Spinal cord (tissue), 10 donors: Measurements from ENCODE around the gene LARP1. TPM values are rescaled to one million over a fixed set of nuclear protein-coding genes. Genes with fewer than 3 reads are reported as not detected.

Experiments
- DNase-seq, 6 donors: peaks; one replicate each; pipeline versions ENCODE4 v3.0.0 to v3.0.0-alpha.2; 2013 to 2015; ENCODE audit warnings: low spot score in 6 of 6, low read depth in 4 of 6
- H3K27ac ChIP-seq: one replicate; pipeline ENCODE4 v1.5.1; 2013; ENCODE audit warnings: low read depth, low read length, control low read depth
- H3K27me3 ChIP-seq: one replicate; pipeline ENCODE4 v1.6.1; 2013; ENCODE audit warnings: low read length; ENCODE audit not compliant: control insufficient read depth, insufficient read depth
- H3K36me3 ChIP-seq: one replicate; pipeline ENCODE4 v1.6.1; 2013; ENCODE audit warnings: low read length; ENCODE audit not compliant: control insufficient read depth, insufficient read depth
- H3K4me1 ChIP-seq: one replicate; pipeline ENCODE4 v1.6.1; 2013; ENCODE audit warnings: low read length; ENCODE audit not compliant: control insufficient read depth, insufficient read depth
- H3K4me3 ChIP-seq: one replicate; pipeline ENCODE4 v1.5.1; 2013; ENCODE audit warnings: low read depth, low read length, control low read depth
- H3K9me3 ChIP-seq: one replicate; pipeline ENCODE4 v1.6.1; 2013; ENCODE audit warnings: low read length; ENCODE audit not compliant: control insufficient read depth, insufficient read depth
- WGBS: methylation state at CpG from one replicate; pipeline ENCODE4 v1.1.5; 2013; ENCODE audit warnings: missing lambda C conversion rate; ENCODE audit not compliant: insufficient coverage; 5-methylcytosine and 5-hydroxymethylcytosine counted together
- polyA plus RNA-seq, 2 donors: library from polyadenylated mRNA; unstranded; fragments of 120-200 nt; gene quantifications; one replicate each; pipeline ENCODE4 v1.2.1, GENCODE V29; 2013; ENCODE audit not compliant: insufficient read length in 2 of 2
- total RNA-seq, 2 donors: library from RNA; depleted of rRNA in 1 of 2; stranded (reverse); fragments of 120-200 nt in 1 of 2; fragments of >200 nt in 1 of 2; gene quantifications; one replicate each; pipeline versions ENCODE4 v1.2.3 to v1.2.4, GENCODE V29; 2013 to 2014
- donor health status: healthy.

The LARP1 gene
- total and polyA plus RNA-seq, 4 donors: 59.0 to 136 (median 96.1) TPM

GRCh38 chr5:154797762-154798161, 42.6 kb downstream of the LARP1 start:
- WGBS: 100% methylated on average over 2 of the region's 4 CpGs
- no peak for DNase-seq
- H3K9me3 ChIP-seq: no peaks in the 10 kb centered on the region
- no peaks in the 10 kb centered on the region for H3K4me1 ChIP-seq
- H3K27ac ChIP-seq: no peak overlapping the region
- H3K36me3 ChIP-seq: peaks cover 49% of the 10 kb centered on the region
- no peak overlapping the region for H3K4me3 ChIP-seq
- H3K27me3 ChIP-seq: no peaks in the 10 kb centered on the region

- Histone ChIP-seq H3K9me3 (no peaks in the 10 kb centered on the region), H3K4me1 (no peaks in the 10 kb centered on the region), H3K27me3 (no peaks in the 10 kb centered on the region), H3K36me3 (peaks cover 54% of the 10 kb centered on the region), H3K27ac (no peak overlapping the region), H3K4me3 (no peak overlapping the region)
- DNase-seq: no peak
These were observed 45.4 kb downstream of the LARP1 start for GRCh38 chr5:154800582-154800981.

GRCh38 chr5:154801083-154801482, 45.9 kb downstream of the LARP1 start:
- Histone ChIP-seq H3K36me3 (peaks cover 58% of the 10 kb centered on the region), H3K4me1 (no peaks in the 10 kb centered on the region), H3K4me3 (no peak overlapping the region), H3K9me3 (no peaks in the 10 kb centered on the region), H3K27ac (no peak overlapping the region), H3K27me3 (no peaks in the 10 kb centered on the region)
- WGBS: 81% methylated on average over 2 of the region's 3 CpGs
- no peak for DNase-seq

GRCh38 chr5:154802050-154802449, 46.9 kb downstream of the LARP1 start:
- Histone ChIP-seq H3K9me3 (no peaks in the 10 kb centered on the region), H3K27me3 (no peaks in the 10 kb centered on the region), H3K4me3 (no peak overlapping the region), H3K27ac (no peak overlapping the region), H3K4me1 (no peaks in the 10 kb centered on the region), H3K36me3 (peaks cover 58% of the 10 kb centered on the region)
- DNase-seq: no peak
- WGBS: 91% methylated on average over 9 of the region's 9 CpGs

GRCh38 chr5:154806176-154806575, 51.0 kb downstream of the LARP1 start:
- peaks cover 60% of the 10 kb centered on the region for H3K36me3 ChIP-seq
- H3K9me3 ChIP-seq: no peaks in the 10 kb centered on the region
- no CpG with 5 or more reads among the region's 4 CpGs for WGBS
- H3K27ac ChIP-seq: no peak overlapping the region
- no peak for DNase-seq
- no peaks in the 10 kb centered on the region for H3K4me1 ChIP-seq
- no peak overlapping the region for H3K4me3 ChIP-seq
- no peaks in the 10 kb centered on the region for H3K27me3 ChIP-seq

GRCh38 chr5:154811239-154811638, 56.1 kb downstream of the LARP1 start:
- 100% methylated on average over 1 of the region's 7 CpGs for WGBS
- no peak for DNase-seq
- H3K9me3 ChIP-seq: no peaks in the 10 kb centered on the region
- no peak overlapping the region for H3K4me3 ChIP-seq
- H3K36me3 ChIP-seq: peaks cover 60% of the 10 kb centered on the region
- H3K27me3 ChIP-seq: no peaks in the 10 kb centered on the region
- no peaks in the 10 kb centered on the region for H3K4me1 ChIP-seq
- H3K27ac ChIP-seq: no peak overlapping the region

GRCh38 chr5:154811653-154812465, 56.7 kb downstream of the LARP1 start:
- H3K27ac ChIP-seq: no peak overlapping the region
- 64% methylated on average over 2 of the region's 3 CpGs for WGBS
- DNase-seq: peak in 5 of 6 donors; percentile 4 to 72 (median 28)
- H3K9me3 ChIP-seq: no peaks in the 10 kb centered on the region
- no peak overlapping the region for H3K4me3 ChIP-seq
- no peaks in the 10 kb centered on the region for H3K27me3 ChIP-seq
- H3K4me1 ChIP-seq: no peaks in the 10 kb centered on the region
- H3K36me3 ChIP-seq: peaks cover 65% of the 10 kb centered on the region

DNA sequence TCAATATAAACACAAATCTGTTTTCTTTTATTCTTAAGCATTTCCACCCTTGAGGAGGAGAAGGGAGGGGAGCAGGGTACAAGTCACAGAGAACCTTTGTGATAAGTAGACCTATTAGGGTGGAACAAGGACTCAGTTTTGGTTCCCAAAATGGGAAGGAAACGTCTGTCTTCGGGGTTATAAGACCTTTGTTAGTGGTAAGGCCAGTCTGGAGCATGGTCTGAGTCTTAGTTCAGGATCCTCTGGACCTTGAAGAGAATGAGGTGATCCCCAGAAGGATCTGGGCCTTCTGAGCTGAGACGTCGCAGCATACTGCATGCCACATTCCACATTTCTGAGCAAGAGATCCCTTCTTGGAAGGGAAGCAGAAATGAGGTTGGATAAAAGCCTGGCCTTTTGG, 58.0 kb downstream of the LARP1 start:
- H3K4me3 ChIP-seq: no peak overlapping the region
- H3K4me1 ChIP-seq: no peaks in the 10 kb centered on the region
- DNase-seq: no peak
- 87% methylated on average over 2 of the region's 4 CpGs for WGBS
- H3K36me3 ChIP-seq: peaks cover 68% of the 10 kb centered on the region
- no peaks in the 10 kb centered on the region for H3K9me3 ChIP-seq
- no peak overlapping the region for H3K27ac ChIP-seq
- H3K27me3 ChIP-seq: no peaks in the 10 kb centered on the region

- Histone ChIP-seq H3K36me3 (peaks cover 62% of the 10 kb centered on the region), H3K27ac (no peak overlapping the region), H3K4me1 (no peaks in the 10 kb centered on the region), H3K27me3 (no peaks in the 10 kb centered on the region), H3K4me3 (no peak overlapping the region), H3K9me3 (no peaks in the 10 kb centered on the region)
- DNase-seq: no peak
- WGBS: 88% methylated on average over 6 of the region's 10 CpGs
These were observed 58.6 kb downstream of the LARP1 start for GRCh38 chr5:154813736-154814135.

DNA sequence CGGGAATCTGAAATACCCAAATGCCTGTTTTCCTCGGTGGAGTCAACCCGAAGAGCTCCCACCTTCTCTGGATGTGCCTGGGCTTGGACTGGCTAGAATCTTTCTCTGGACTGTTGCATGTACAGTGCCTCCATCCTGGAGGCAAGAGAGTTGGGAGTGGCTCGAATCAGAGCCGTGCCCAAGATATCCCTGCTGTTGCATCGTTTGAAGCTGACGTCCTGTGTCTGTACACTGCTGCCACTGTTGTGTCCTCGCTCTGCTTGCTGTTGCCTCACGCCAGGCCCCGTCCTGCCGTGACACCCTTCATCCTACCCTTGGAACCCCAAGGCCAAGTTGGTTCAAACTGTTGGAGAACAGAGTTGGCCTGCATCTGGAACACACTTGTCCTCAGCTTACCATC, 59.8 kb downstream of the LARP1 start:
- no peaks in the 10 kb centered on the region for H3K9me3 ChIP-seq
- no peaks in the 10 kb centered on the region for H3K4me1 ChIP-seq
- 94% methylated on average over 11 of the region's 11 CpGs for WGBS
- no peak for DNase-seq
- no peak overlapping the region for H3K4me3 ChIP-seq
- H3K27ac ChIP-seq: no peak overlapping the region
- peaks cover 62% of the 10 kb centered on the region for H3K36me3 ChIP-seq
- no peaks in the 10 kb centered on the region for H3K27me3 ChIP-seq
